ENCODE measurements around the gene TMEM63A. TPM values are rescaled to one million over a fixed set of nuclear protein-coding genes. Genes with fewer than 3 reads are reported as not detected.

TMEM63A gene
- total RNA-seq, 4 donors from 2014 or later = 14.6 to 30.7 (median 24.5) TPM

DNA sequence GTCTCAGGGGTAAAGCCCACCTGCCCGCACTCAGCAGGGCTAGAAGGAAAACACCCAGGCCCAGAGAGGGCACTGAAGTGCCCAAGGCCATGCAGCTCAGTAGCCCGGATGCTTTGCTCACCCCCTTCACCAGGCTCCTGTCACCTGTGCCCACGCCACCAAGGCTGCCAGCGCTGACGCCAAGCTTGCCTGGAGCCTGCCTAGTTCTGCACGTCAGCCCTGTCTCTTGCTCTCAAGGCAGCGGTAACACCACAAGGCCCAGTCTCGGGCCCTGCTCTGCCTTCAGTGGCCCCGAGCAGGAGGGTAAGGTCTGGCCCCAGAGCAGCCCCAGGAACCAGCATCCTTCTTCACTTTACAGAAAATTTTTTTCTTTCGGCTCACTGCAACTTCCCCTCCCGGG lies 7.7 kb downstream of the TMEM63A start:
- Histone ChIP-seq H3K36me3 (peaks cover 15 to 81% (median 58%) of the 10 kb centered on the region in 4 donors), H3K27me3 (no peaks in the 10 kb centered on the region), H3K4me1 (peaks cover 25 to 41% (median 35%) of the 10 kb centered on the region in 4 donors), H3K9me3 (no peaks in the 10 kb centered on the region), H3K27ac (replicated peaks in 1 of 4) (no peak overlapping the region), H3K4me3 (no peak overlapping the region)
- intact Hi-C loops (cut with DNase I) = no loop called here
- 91% methylated on average over 11 of the region's 11 CpGs for WGBS
- no peak for TF ChIP-seq EP300 (IDR thresholded peaks at IDR 0.05)
- TF ChIP-seq, protein P1, sequence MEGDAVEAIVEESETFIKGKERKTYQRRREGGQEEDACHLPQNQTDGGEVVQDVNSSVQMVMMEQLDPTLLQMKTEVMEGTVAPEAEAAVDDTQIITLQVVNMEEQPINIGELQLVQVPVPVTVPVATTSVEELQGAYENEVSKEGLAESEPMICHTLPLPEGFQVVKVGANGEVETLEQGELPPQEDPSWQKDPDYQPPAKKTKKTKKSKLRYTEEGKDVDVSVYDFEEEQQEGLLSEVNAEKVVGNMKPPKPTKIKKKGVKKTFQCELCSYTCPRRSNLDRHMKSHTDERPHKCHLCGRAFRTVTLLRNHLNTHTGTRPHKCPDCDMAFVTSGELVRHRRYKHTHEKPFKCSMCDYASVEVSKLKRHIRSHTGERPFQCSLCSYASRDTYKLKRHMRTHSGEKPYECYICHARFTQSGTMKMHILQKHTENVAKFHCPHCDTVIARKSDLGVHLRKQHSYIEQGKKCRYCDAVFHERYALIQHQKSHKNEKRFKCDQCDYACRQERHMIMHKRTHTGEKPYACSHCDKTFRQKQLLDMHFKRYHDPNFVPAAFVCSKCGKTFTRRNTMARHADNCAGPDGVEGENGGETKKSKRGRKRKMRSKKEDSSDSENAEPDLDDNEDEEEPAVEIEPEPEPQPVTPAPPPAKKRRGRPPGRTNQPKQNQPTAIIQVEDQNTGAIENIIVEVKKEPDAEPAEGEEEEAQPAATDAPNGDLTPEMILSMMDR (IDR thresholded peaks at IDR 0.05) = no peak
- TF ChIP-seq POLR2AphosphoS5 (IDR thresholded peaks at IDR 0.05) = no peak
- TF ChIP-seq POLR2A (IDR thresholded peaks at IDR 0.05; ENCODE audit: low read depth) = no peak
- DNase-seq (ENCODE audit: extremely low spot score) = no peak

DNA sequence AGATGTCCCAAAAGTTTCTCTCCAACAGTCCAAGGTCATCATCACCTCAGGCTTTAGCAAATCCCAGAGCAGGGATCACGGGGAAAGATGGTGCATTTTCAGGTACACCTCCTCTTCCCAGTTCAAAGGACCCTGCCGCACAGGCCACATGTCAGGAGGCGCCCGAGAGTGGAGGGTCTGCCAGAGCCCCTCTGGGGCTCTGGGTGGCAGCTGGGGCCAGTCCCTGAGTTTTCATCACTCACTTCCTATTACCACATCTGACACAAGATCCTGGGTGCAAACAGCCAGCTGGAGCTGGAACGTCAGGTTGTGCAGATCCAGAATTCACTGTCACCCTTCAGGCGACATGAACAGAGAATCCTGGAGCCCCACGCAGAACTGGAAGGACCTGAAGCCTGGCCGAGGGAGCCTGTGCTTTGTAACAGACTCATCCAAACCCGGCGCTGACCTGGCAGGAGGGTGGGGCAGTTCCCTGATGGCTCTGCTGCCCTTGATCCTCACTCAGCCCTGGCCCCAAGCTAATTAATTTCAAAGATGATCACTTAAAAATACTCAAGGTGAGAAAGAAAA lies 8.8 kb downstream of the TMEM63A start:
- H3K27ac ChIP-seq (replicated peaks in 1 of 4) = no peak overlapping the region
- no peaks in the 10 kb centered on the region for H3K9me3 ChIP-seq
- no peak overlapping the region for H3K4me3 ChIP-seq
- peaks cover 15 to 31% (median 24%) of the 10 kb centered on the region in 4 donors for H3K4me1 ChIP-seq
- no peak for TF ChIP-seq POLR2A (IDR thresholded peaks at IDR 0.05; ENCODE audit: low read depth)
- no peak for TF ChIP-seq EP300 (IDR thresholded peaks at IDR 0.05)
- no peak for TF ChIP-seq POLR2AphosphoS5 (IDR thresholded peaks at IDR 0.05)
- TF ChIP-seq, protein P1 (IDR thresholded peaks at IDR 0.05) = no peak
- intact Hi-C loops (cut with DNase I) = no loop called here
- WGBS = 85% methylated on average over 6 of the region's 10 CpGs
- H3K27me3 ChIP-seq = no peaks in the 10 kb centered on the region
- DNase-seq (ENCODE audit: extremely low spot score) = no peak
- peaks cover 15 to 92% (median 69%) of the 10 kb centered on the region in 4 donors for H3K36me3 ChIP-seq

DNA sequence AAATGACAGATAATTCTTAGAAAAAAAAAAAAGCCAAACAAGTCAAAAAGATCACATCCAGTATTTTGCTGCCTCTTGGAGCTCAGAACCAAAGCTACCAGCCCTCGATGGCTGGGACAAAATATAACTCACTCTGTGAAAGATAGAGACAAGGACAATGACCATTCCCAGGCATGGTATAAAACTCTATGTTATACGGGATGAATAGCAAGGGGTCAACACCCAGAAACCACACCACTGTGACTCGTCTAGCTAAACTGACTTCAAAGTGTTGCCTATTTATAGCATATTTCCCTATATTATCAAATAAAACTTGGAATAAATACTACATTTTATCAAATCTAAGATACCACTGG lies 10.1 kb downstream of the TMEM63A start:
- intact Hi-C loops (cut with DNase I) = no loop called here
- 80% methylated on average over 3 of the region's 3 CpGs for WGBS
- Histone ChIP-seq H3K4me3 (no peak overlapping the region), H3K4me1 (peaks cover 1 to 18% (median 11%) of the 10 kb centered on the region in 4 donors), H3K36me3 (peaks cover 27 to 99% (median 76%) of the 10 kb centered on the region in 4 donors), H3K27me3 (no peaks in the 10 kb centered on the region), H3K27ac (replicated peaks in 1 of 4) (no peak overlapping the region), H3K9me3 (no peaks in the 10 kb centered on the region)
- no peak for DNase-seq (ENCODE audit: extremely low spot score)
- no peak for TF ChIP-seq EP300 (IDR thresholded peaks at IDR 0.05)
- no peak for TF ChIP-seq POLR2A (IDR thresholded peaks at IDR 0.05; ENCODE audit: low read depth)
- TF ChIP-seq POLR2AphosphoS5 (IDR thresholded peaks at IDR 0.05) = no peak
- TF ChIP-seq, protein P1 (IDR thresholded peaks at IDR 0.05) = no peak

DNA sequence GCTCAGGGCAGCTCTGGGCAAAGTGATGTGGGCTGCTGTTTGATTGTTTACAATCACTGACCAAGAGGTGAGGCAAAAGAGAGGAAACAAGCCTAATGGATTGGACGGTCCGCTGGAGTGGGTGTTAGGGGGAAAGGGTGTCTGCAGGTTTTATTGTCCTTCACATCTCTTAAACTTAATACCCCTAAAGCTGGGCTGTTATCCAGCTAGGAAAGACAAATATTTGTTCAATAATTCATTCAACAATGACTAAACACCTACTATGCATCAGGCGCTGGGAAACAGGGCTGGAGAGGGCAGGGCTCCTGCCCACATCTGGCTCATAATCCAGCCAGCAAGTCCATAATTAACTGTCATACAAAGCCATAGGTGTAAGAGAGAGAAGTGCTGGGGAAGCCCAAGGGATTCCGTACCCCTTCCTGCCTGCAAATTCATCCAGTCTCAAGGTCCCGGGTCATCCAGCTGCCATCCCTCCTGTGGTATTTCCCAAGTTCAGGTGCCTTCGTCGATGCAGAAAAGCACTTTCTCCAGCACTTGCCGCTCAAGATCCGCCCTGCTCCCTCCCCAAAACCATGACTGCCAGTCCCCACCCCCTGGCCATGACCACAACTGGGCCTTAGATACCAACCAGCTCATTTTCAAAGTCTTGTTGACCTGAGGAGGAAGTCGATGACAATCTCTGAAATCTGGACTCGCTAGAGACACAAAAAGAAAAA lies 10.7 kb downstream of the TMEM63A start:
- DNase-seq (ENCODE audit: extremely low spot score) = no peak
- TF ChIP-seq, protein P1 (IDR thresholded peaks at IDR 0.05) = no peak
- no peak for TF ChIP-seq POLR2AphosphoS5 (IDR thresholded peaks at IDR 0.05)
- no peak for TF ChIP-seq POLR2A (IDR thresholded peaks at IDR 0.05; ENCODE audit: low read depth)
- no peak for TF ChIP-seq EP300 (IDR thresholded peaks at IDR 0.05)
- no peaks in the 10 kb centered on the region for H3K9me3 ChIP-seq
- peaks cover 0 to 20% (median 12%) of the 10 kb centered on the region in 4 donors for H3K4me1 ChIP-seq
- H3K36me3 ChIP-seq = peaks cover 29 to 99% (median 77%) of the 10 kb centered on the region in 4 donors
- H3K27me3 ChIP-seq = no peaks in the 10 kb centered on the region
- intact Hi-C loops (cut with DNase I) = no loop called here
- H3K27ac ChIP-seq (replicated peaks in 1 of 4) = peak overlapping the region in 1 of 4 donors; percentile 12
- no peak overlapping the region for H3K4me3 ChIP-seq
- 66% methylated on average over 11 of the region's 11 CpGs for WGBS
